CD14-positive monocyte (primary cell): ENCODE results near the gene SRD5A2. TPM values are rescaled to one million over a fixed set of nuclear protein-coding genes. Genes with fewer than 3 reads are reported as not detected.

Experiments
- DNase-seq, 3 donors: peaks; one replicate each; pipeline ENCODE4 v3.0.0-alpha.2; 2011 to 2022
- H2AFZ ChIP-seq: 2 replicates; pipeline ENCODE4 v1.6.0; 2012; ENCODE audit warnings: mild to moderate bottlenecking, low read depth, low read length, inconsistent platforms; ENCODE audit not compliant: insufficient read depth, poor library complexity, severe bottlenecking
- H3K27ac ChIP-seq, 2 donors: 1 replicate in 1 of 2; 2 replicates in 1 of 2; pipeline ENCODE4 v1.5.1; 2012 to 2013; ENCODE audit warnings: low read length in 2 of 2, control low read depth in 1 of 2, inconsistent platforms in 1 of 2, low read depth in 1 of 2, mild to moderate bottlenecking in 1 of 2
- H3K27me3 ChIP-seq, 2 donors: one replicate each; pipeline versions ENCODE4 v1.6.0 to v1.6.1; 2011 to 2013; ENCODE audit warnings: low read length in 2 of 2; ENCODE audit not compliant: control insufficient read depth in 2 of 2, insufficient read depth in 2 of 2
- H3K36me3 ChIP-seq, 2 donors: replicated peaks in 1 of 2; 1 replicate in 1 of 2; 2 replicates in 1 of 2; pipeline versions ENCODE4 v1.5.1 to v1.6.1; 2012 to 2013; ENCODE audit warnings: low read length in 2 of 2, control low read depth in 1 of 2, inconsistent platforms in 1 of 2, mild to moderate bottlenecking in 1 of 2; ENCODE audit not compliant: insufficient read depth in 2 of 2, control insufficient read depth in 1 of 2
- H3K4me1 ChIP-seq, 2 donors: 1 replicate in 1 of 2; 2 replicates in 1 of 2; pipeline versions ENCODE4 v1.5.1 to v1.6.1; 2012 to 2013; ENCODE audit warnings: low read length in 2 of 2, control low read depth in 1 of 2, inconsistent platforms in 1 of 2, mild to moderate bottlenecking in 1 of 2, moderate library complexity in 1 of 2; ENCODE audit not compliant: insufficient read depth in 2 of 2, control insufficient read depth in 1 of 2
- H3K4me2 ChIP-seq: replicated peaks from 2 replicates; pipeline ENCODE3; 2012; ENCODE audit warnings: low read length, moderate library complexity, mild to moderate bottlenecking; ENCODE audit not compliant: poor library complexity, severe bottlenecking; ENCODE audit errors: extremely low read depth
- H3K4me3 ChIP-seq, 3 experiments: fragments of 200-600 bp in 1 of 3; sonication (generic) in 1 of 3; replicated peaks in 1 of 3; 1 replicate in 2 of 3; 2 replicates in 1 of 3; pipeline ENCODE4 v1.5.1; 2011 to 2013; ENCODE audit warnings: low read length in 3 of 3, mild to moderate bottlenecking in 3 of 3, control low read depth in 2 of 3, low read depth in 2 of 3, inconsistent platforms in 1 of 3, moderate library complexity in 1 of 3
- H3K79me2 ChIP-seq: 2 replicates; pipeline ENCODE4 v1.6.0; 2012; ENCODE audit warnings: mild to moderate bottlenecking, control low read depth, inconsistent platforms, low read length, moderate library complexity; ENCODE audit not compliant: insufficient read depth
- H3K9ac ChIP-seq: 2 replicates; pipeline ENCODE4 v1.6.0; 2017; ENCODE audit warnings: low read length, mild to moderate bottlenecking; ENCODE audit not compliant: insufficient read depth, poor library complexity, severe bottlenecking
- H3K9me3 ChIP-seq, 2 donors: replicated peaks in 1 of 2; 1 replicate in 1 of 2; 2 replicates in 1 of 2; pipeline versions ENCODE4 v1.5.1 to v1.6.1; 2012 to 2013; ENCODE audit warnings: low read length in 2 of 2, control low read depth in 1 of 2; ENCODE audit not compliant: control insufficient read depth in 1 of 2, insufficient read depth in 1 of 2
- H4K20me1 ChIP-seq: 2 replicates; pipeline ENCODE4 v1.6.0; 2012; ENCODE audit warnings: mild to moderate bottlenecking, low read length, control low read depth, moderate library complexity; ENCODE audit not compliant: insufficient read depth
- H3K27ac Mint-ChIP-seq, 7 donors: one replicate each; pipeline ENCODE4 v1.8.0; 2020; ENCODE audit warnings: mild to moderate bottlenecking in 7 of 7, mixed read lengths in 7 of 7, moderate library complexity in 6 of 7, inconsistent platforms in 2 of 7
- H3K27me3 Mint-ChIP-seq, 3 donors: one replicate each; pipeline ENCODE4 v1.8.0; 2021 to 2022; ENCODE audit warnings: low read depth in 3 of 3, mild to moderate bottlenecking in 3 of 3, mixed read lengths in 3 of 3, moderate library complexity in 3 of 3, inconsistent platforms in 1 of 3
- H3K36me3 Mint-ChIP-seq, 2 donors: one replicate each; pipeline ENCODE4 v1.8.0; 2020; ENCODE audit warnings: mixed read lengths in 2 of 2, inconsistent platforms in 1 of 2, mild to moderate bottlenecking in 1 of 2
- H3K4me1 Mint-ChIP-seq: one replicate; pipeline ENCODE4 v1.8.0; 2020; ENCODE audit warnings: mild to moderate bottlenecking, mixed read lengths
- H3K4me3 Mint-ChIP-seq, 2 donors: one replicate each; pipeline ENCODE4 v1.8.0; 2020; ENCODE audit warnings: mild to moderate bottlenecking in 2 of 2, mixed read lengths in 2 of 2, moderate library complexity in 1 of 2
- H3K9me3 Mint-ChIP-seq, 7 donors: one replicate each; pipeline ENCODE4 v1.8.0; 2020 to 2022; ENCODE audit warnings: mixed read lengths in 7 of 7, mild to moderate bottlenecking in 6 of 7, moderate library complexity in 6 of 7, inconsistent platforms in 2 of 7
- CTCF ChIP-seq: fragments of 200-600 bp; IDR thresholded peaks from one replicate; pipeline ENCODE4 v1.8.0; 2022; ENCODE audit warnings: antibody characterized with exemption, mild to moderate bottlenecking
- WGBS: methylation state at CpG from one replicate; pipeline ENCODE4 v1.1.5; 2013; ENCODE audit warnings: missing lambda C conversion rate; ENCODE audit not compliant: insufficient coverage; 5-methylcytosine and 5-hydroxymethylcytosine counted together
- intact Hi-C, 2 donors: fragments of 100-400 bp; cut with micrococcal nuclease; formaldehyde crosslinking; loops; one replicate each; pipeline versions ENCODE4 v1.15.0 to v1.15.1; 2023
- polyA plus RNA-seq, 3 donors: library from polyadenylated mRNA; depleted of rRNA in 1 of 3; unstranded in 2 of 3; stranded (reverse) in 1 of 3; fragments of 300-500 nt in 2 of 3; fragments of >200 nt in 1 of 3; fragmentation: Illumina TruSeq in 2 of 3; gene quantifications; 1 replicate in 2 of 3; 2 replicates in 1 of 3; pipeline ENCODE4 v1.2.3, GENCODE V29; 2012 to 2021

The SRD5A2 gene
- polyA plus RNA-seq, 3 donors, result not detected

- Histone ChIP-seq H3K27me3 (no peaks in the 10 kb centered on the region), H3K9me3 (peaks cover 0 to 6% of the 10 kb centered on the region in 2 donors), H2AFZ (no peak overlapping the region), H3K36me3 (no peaks in the 10 kb centered on the region), H3K27ac (no peak overlapping the region), H3K4me2 (no peak overlapping the region), H4K20me1 (no peaks in the 10 kb centered on the region), H3K9ac (no peak overlapping the region), H3K79me2 (no peaks in the 10 kb centered on the region), H3K4me3 (no peak overlapping the region), H3K4me1 (no peaks in the 10 kb centered on the region)
- intact Hi-C loops, result no loop called here
- H3K4me3 Mint-ChIP-seq, result no peak overlapping the region
- H3K36me3 Mint-ChIP-seq, result no peaks in the 10 kb centered on the region
- no peak for TF ChIP-seq CTCF
- H3K9me3 Mint-ChIP-seq, result peaks cover 1 to 14% (median 4%) of the 10 kb centered on the region in 7 donors
- H3K4me1 Mint-ChIP-seq, result no peaks in the 10 kb centered on the region
- H3K27me3 Mint-ChIP-seq, result peaks cover 0 to 7% (median 6%) of the 10 kb centered on the region in 3 donors
- no peak overlapping the region for H3K27ac Mint-ChIP-seq
- WGBS, result 18% methylated on average over 1 of the region's 2 CpGs
- DNase-seq, result no peak
Measured at GRCh38 chr2:31476511-31477180, 104.1 kb downstream of the SRD5A2 start.

GRCh38 chr2:31475692-31476091 lies 105.0 kb downstream of the SRD5A2 start:
- Mint-ChIP-seq H3K27ac (no peak overlapping the region), H3K27me3 (peaks cover 0 to 6% (median 4%) of the 10 kb centered on the region in 3 donors), H3K36me3 (no peaks in the 10 kb centered on the region), H3K4me1 (no peaks in the 10 kb centered on the region), H3K9me3 (peaks cover 1 to 16% (median 4%) of the 10 kb centered on the region in 7 donors), H3K4me3 (no peak overlapping the region)
- WGBS, result no CpG with 5 or more reads among the region's 1 CpG
- Histone ChIP-seq H2AFZ (no peak overlapping the region), H3K9me3 (peaks cover 0 to 6% of the 10 kb centered on the region in 2 donors), H3K27ac (no peak overlapping the region), H4K20me1 (no peaks in the 10 kb centered on the region), H3K4me2 (no peak overlapping the region), H3K79me2 (no peaks in the 10 kb centered on the region), H3K9ac (no peak overlapping the region), H3K27me3 (no peaks in the 10 kb centered on the region), H3K4me3 (no peak overlapping the region), H3K36me3 (no peaks in the 10 kb centered on the region), H3K4me1 (no peaks in the 10 kb centered on the region)
- TF ChIP-seq CTCF, result no peak
- DNase-seq, result no peak
- intact Hi-C loops, result no loop called here
